SK-N-SH treated with all-trans-retinoic acid at 6 μM for 48 hours (cell line): ENCODE results near the gene LAMC1.

Experiments
- ARNTL ChIP-seq: fragments of 450-650 bp; formaldehyde crosslinking; IDR thresholded peaks from 2 replicates; pipeline ENCODE4 v1.5.0; 2020; ENCODE audit warnings: low read depth, mild to moderate bottlenecking, moderate library complexity, borderline replicate concordance
- BACH2 ChIP-seq: fragments of 250-450 bp; sonication (Bioruptor Pico); IDR thresholded peaks from 2 replicates; pipeline ENCODE4 v1.9.0; 2021; ENCODE audit warnings: mild to moderate bottlenecking, borderline replicate concordance
- ZC3H10 ChIP-seq: fragments of 250-450 bp; sonication (Bioruptor Pico); IDR thresholded peaks from 2 replicates; pipeline ENCODE4 v1.5.1; 2021; ENCODE audit warnings: mild to moderate bottlenecking, moderate library complexity
- ZFP30 ChIP-seq: fragments of 450-650 bp; formaldehyde crosslinking; IDR thresholded peaks from 2 replicates; pipeline ENCODE4 v1.5.0; 2022; ENCODE audit warnings: mild to moderate bottlenecking, moderate library complexity

GRCh38 chr1:182990413-182991144 is 32.6 kb upstream of the LAMC1 start:
- no peak for TF ChIP-seq BACH2 (CRISPR knock-in tag)
- no peak for TF ChIP-seq ZFP30 (CRISPR knock-in tag)
- no peak for TF ChIP-seq ARNTL
- no peak for TF ChIP-seq ZC3H10 (CRISPR knock-in tag)
